Endothelial cell of umbilical vein (primary cell): Measurements from ENCODE around the gene IDI2. TPM values are rescaled to one million over a fixed set of nuclear protein-coding genes. Genes with fewer than 3 reads are reported as not detected.

Source experiments
- BruUV-seq: library from RNA; stranded (reverse); fragments of 400-500 nt; replicated peaks from 2 replicates; lab custom pipeline; 2021; lab: Mats Ljungman, UMichigan
- CTCF ChIA-PET: fragments of 300-600, 350-600 bp; sonication (Branson Sonifier 250); formaldehyde crosslinking; loops from one replicate; lab custom pipeline; 2021; ENCODE audit warnings: antibody characterized with exemption, inconsistent platforms; lab: Charles Lee
- POLR2A ChIA-PET: fragments of 300-600, 350-600 bp; sonication (Branson Sonifier 250); formaldehyde crosslinking; loops from one replicate; lab custom pipeline; 2021; ENCODE audit warnings: antibody characterized with exemption, inconsistent platforms; lab: Charles Lee
- DNase-seq: peaks from one replicate; pipeline ENCODE4 v3.0.0-alpha.2; 2011; ENCODE audit warnings: low read depth, low spot score
- FAIRE-seq: peaks from 2 replicates; lab custom pipeline; 2011; peaks lifted over from hg19 to GRCh38; lab: Jason Lieb, UNC
- H2AFZ ChIP-seq: 2 replicates; pipeline ENCODE4 v1.6.0; 2012; ENCODE audit warnings: low read depth, low read length, control low read depth, inconsistent platforms
- H3K27ac ChIP-seq: 2 replicates; pipeline ENCODE4 v1.5.1; 2011; ENCODE audit warnings: low read depth, mild to moderate bottlenecking, control low read depth, low read length, moderate library complexity; ENCODE audit not compliant: insufficient read depth
- H3K27me3 ChIP-seq, 2 experiments: 2 replicates each; pipeline versions ENCODE4 v1.6.0 to v1.6.1; 2011; ENCODE audit warnings: low read length in 2 of 2, mixed read lengths in 1 of 2; ENCODE audit not compliant: control insufficient read depth in 2 of 2, insufficient read depth in 2 of 2
- H3K36me3 ChIP-seq, 2 experiments: 2 replicates in 1 of 2; 3 replicates in 1 of 2; pipeline ENCODE4 v1.5.1; 2011; ENCODE audit warnings: low read length in 2 of 2, mild to moderate bottlenecking in 1 of 2, moderate library complexity in 1 of 2; ENCODE audit not compliant: control insufficient read depth in 2 of 2, insufficient read depth in 2 of 2; ENCODE audit errors: extremely low read depth in 1 of 2
- H3K4me1 ChIP-seq: 3 replicates; pipeline ENCODE4 v1.5.1; 2011; ENCODE audit warnings: mild to moderate bottlenecking, low read length; ENCODE audit not compliant: control insufficient read depth, insufficient read depth; ENCODE audit errors: extremely low read depth
- H3K4me2 ChIP-seq: 2 replicates; pipeline ENCODE4 v1.6.1; 2011; ENCODE audit warnings: low read length, control low read depth, mixed read lengths; ENCODE audit not compliant: insufficient read depth
- H3K4me3 ChIP-seq, 3 experiments: fragments of 200-600 bp in 1 of 3; sonication (generic), shearing (Covaris generic) in 1 of 3; replicated peaks in 1 of 3; 2 replicates each; pipeline ENCODE4 v1.5.1; 2011 to 2016; ENCODE audit warnings: control low read depth in 3 of 3, low read length in 3 of 3, mild to moderate bottlenecking in 2 of 3, inconsistent platforms in 1 of 3, low read depth in 1 of 3, moderate library complexity in 1 of 3; ENCODE audit not compliant: insufficient read depth in 1 of 3
- H3K79me2 ChIP-seq: 2 replicates; pipeline ENCODE4 v1.6.0; 2012; ENCODE audit warnings: low read length, inconsistent platforms; ENCODE audit not compliant: control insufficient read depth, insufficient read depth
- H3K9ac ChIP-seq: replicated peaks from 2 replicates; pipeline ENCODE3; 2011; ENCODE audit warnings: low read length, control low read depth; ENCODE audit not compliant: insufficient read depth; ENCODE audit errors: extremely low read depth
- H3K9me1 ChIP-seq: replicated peaks from 3 replicates; pipeline ENCODE4 v1.6.0; 2011; ENCODE audit warnings: mild to moderate bottlenecking, low read length; ENCODE audit not compliant: control insufficient read depth, insufficient read depth; ENCODE audit errors: extremely low read depth
- H3K9me3 ChIP-seq: replicated peaks from 2 replicates; pipeline ENCODE4 v1.5.1; 2012; ENCODE audit warnings: low read length, inconsistent platforms; ENCODE audit not compliant: control insufficient read depth, insufficient read depth
- H4K20me1 ChIP-seq: replicated peaks from 2 replicates; pipeline ENCODE3; 2011; ENCODE audit warnings: mild to moderate bottlenecking, low read length; ENCODE audit not compliant: control insufficient read depth, insufficient read depth; ENCODE audit errors: extremely low read depth
- CTCF ChIP-seq, 2 donors: IDR thresholded peaks; 1 replicate in 1 of 2; 2 replicates in 1 of 2; pipeline ENCODE4 v1.5.1; 2011; ENCODE audit warnings: low read length in 2 of 2, mild to moderate bottlenecking in 2 of 2, moderate library complexity in 2 of 2, control low read depth in 1 of 2, inconsistent platforms in 1 of 2, low read depth in 1 of 2; ENCODE audit not compliant: insufficient read depth in 1 of 2; ENCODE audit errors: extremely low read depth in 1 of 2
- EZH2 ChIP-seq: IDR thresholded peaks from 2 replicates; pipeline ENCODE4 v1.6.1; 2012; ENCODE audit warnings: borderline replicate concordance, low read depth, mild to moderate bottlenecking, moderate library complexity, low read length, inconsistent platforms; ENCODE audit not compliant: severe bottlenecking
- FOS ChIP-seq: IDR thresholded peaks from 2 replicates; pipeline ENCODE4 v1.6.1; 2011; ENCODE audit warnings: mild to moderate bottlenecking, low read length, moderate library complexity, borderline replicate concordance; ENCODE audit not compliant: insufficient read depth
- GATA2 ChIP-seq: IDR thresholded peaks from 2 replicates; pipeline ENCODE4 v1.7.0; 2011; ENCODE audit warnings: low read depth, mild to moderate bottlenecking, moderate library complexity, mixed read lengths, low read length; ENCODE audit not compliant: insufficient read length, insufficient read depth
- JUN ChIP-seq: IDR thresholded peaks from 2 replicates; pipeline ENCODE4 v1.6.1; 2011; ENCODE audit warnings: borderline replicate concordance, low read depth; ENCODE audit not compliant: insufficient read length, insufficient read depth
- MYC ChIP-seq: IDR thresholded peaks from one replicate; pipeline ENCODE4 v1.6.1; 2011; ENCODE audit warnings: mild to moderate bottlenecking, low read depth, low read length
- POLR2A ChIP-seq: IDR thresholded peaks from 2 replicates; pipeline ENCODE4 v1.6.1; 2012; ENCODE audit warnings: low read depth, mild to moderate bottlenecking, control low read depth, low read length
- POLR2AphosphoS5 ChIP-seq: IDR thresholded peaks from 2 replicates; pipeline ENCODE4 v1.6.1; 2012; ENCODE audit warnings: low read depth, mild to moderate bottlenecking, control low read depth, low read length, moderate library complexity; ENCODE audit not compliant: insufficient read depth
- dilution Hi-C: fragments of 300-500 bp; cut with MboI; formaldehyde crosslinking; loops from one replicate; pipeline ENCODE4 v1.15.0; 2019; ENCODE audit warnings: low sequenced_read_pairs; ENCODE audit not compliant: extremely low pct_ligation_motif_present
- intact Hi-C: fragments of 100-400 bp; cut with micrococcal nuclease; formaldehyde crosslinking; loops from one replicate; pipeline ENCODE4 v1.10.0; 2022
- polyA plus RNA-seq, 4 experiments: library from polyadenylated mRNA; depleted of rRNA in 3 of 4; stranded (reverse) in 3 of 4; unstranded in 1 of 4; fragments of >200 nt; gene quantifications; 2 replicates each; pipeline versions ENCODE4 v1.2.1 to v1.2.3, GENCODE V29; 2011 to 2012; ENCODE audit warnings: missing spikeins in 1 of 4
- total RNA-seq: library from RNA; stranded (reverse); gene quantifications from 2 replicates; pipeline ENCODE4 v1.2.3, GENCODE V29; 2021
- TF ChIP-seq, protein P1 (sequence below): IDR thresholded peaks from 2 replicates; pipeline ENCODE4 v1.6.1; 2011; ENCODE audit not compliant: insufficient read depth, insufficient read length

Gene IDI2
- total and polyA plus RNA-seq, 2 donors (not counting 3 experiments of a cell fraction or from before 2014, with no cell fraction given): not detected

DNA sequence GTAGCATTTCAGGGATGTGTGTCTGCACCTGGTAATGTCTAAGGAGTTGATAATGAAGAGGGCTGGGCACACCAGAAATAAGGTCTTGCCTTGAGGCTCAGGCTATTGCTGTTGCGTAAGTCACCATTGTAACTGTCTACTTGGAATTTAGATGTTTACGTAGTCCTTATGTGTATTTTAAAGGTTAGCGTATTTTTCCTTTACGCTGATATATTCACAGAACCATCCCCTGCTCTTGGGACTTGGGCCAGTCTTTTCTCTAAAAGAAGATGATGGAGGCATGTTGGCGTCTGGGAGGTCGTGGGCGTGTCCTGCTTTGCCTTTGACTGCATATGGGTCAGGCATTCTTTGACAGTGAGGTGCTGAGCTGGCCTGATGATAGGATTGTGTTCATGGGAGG lies 45.3 kb upstream of the IDI2 start:
- no peaks in the 10 kb centered on the region for H3K9me1 ChIP-seq
- H3K4me2 ChIP-seq: no peak overlapping the region
- H2AFZ ChIP-seq: no peak overlapping the region
- no peak overlapping the region for H3K27ac ChIP-seq
- H3K9me3 ChIP-seq: no peaks in the 10 kb centered on the region
- FAIRE-seq: no peak
- H3K36me3 ChIP-seq: peaks cover 2 to 5% of the 10 kb centered on the region in 2 experiments
- ChIA-PET POLR2A (no interaction called here), CTCF (no interaction called here)
- no peak overlapping the region for H3K9ac ChIP-seq
- no peak for DNase-seq
- TF ChIP-seq CTCF (IDR thresholded peaks at IDR 0.05; ENCODE audit: extremely low read depth in 1 of 2, insufficient read depth in 1 of 2, low read depth in 1 of 2, low read length in 2 of 2) (no peak), MYC (no peak), POLR2AphosphoS5 (no peak), GATA2 (no peak), POLR2A (no peak), FOS (no peak), EZH2 (no peak), JUN (no peak)
- TF ChIP-seq, protein P1, sequence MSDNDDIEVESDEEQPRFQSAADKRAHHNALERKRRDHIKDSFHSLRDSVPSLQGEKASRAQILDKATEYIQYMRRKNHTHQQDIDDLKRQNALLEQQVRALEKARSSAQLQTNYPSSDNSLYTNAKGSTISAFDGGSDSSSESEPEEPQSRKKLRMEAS: no peak
- H4K20me1 ChIP-seq: no peaks in the 10 kb centered on the region
- H3K79me2 ChIP-seq: peaks cover 40% of the 10 kb centered on the region
- no TSS peak for BruUV-seq
- H3K27me3 ChIP-seq: no peaks in the 10 kb centered on the region
- H3K4me1 ChIP-seq: no peaks in the 10 kb centered on the region
- dilution Hi-C loops: no loop called here
- intact Hi-C loops: no loop called here
- H3K4me3 ChIP-seq: no peak overlapping the region
